H1 (cell line): ENCODE measurements around the gene NCLN.

ENCODE experiments used
- ATF2 ChIP-seq: IDR thresholded peaks from 2 replicates; pipeline ENCODE4 v1.6.1; 2012; ENCODE audit warnings: low read length, inconsistent platforms
- ATF3 ChIP-seq: IDR thresholded peaks from 2 replicates; pipeline ENCODE4 v1.6.1; 2011; ENCODE audit warnings: low read depth, mild to moderate bottlenecking, low read length; ENCODE audit not compliant: insufficient read depth
- CTCF ChIP-seq, 3 experiments: IDR thresholded peaks; 1 replicate in 2 of 3; 2 replicates in 1 of 3; pipeline versions ENCODE4 v1.5.1 to v1.6.1; 2011; ENCODE audit warnings: low read length in 3 of 3, mild to moderate bottlenecking in 3 of 3, inconsistent platforms in 2 of 3, low read depth in 1 of 3, moderate library complexity in 1 of 3; ENCODE audit not compliant: insufficient read depth in 1 of 3; ENCODE audit errors: control extremely low read depth in 1 of 3
- HDAC2 ChIP-seq, 2 experiments: fragments of 300-600 bp in 1 of 2; sonication (generic) in 1 of 2; IDR thresholded peaks; 2 replicates each; pipeline ENCODE4 v1.6.1; 2011 to 2012; ENCODE audit warnings: low read depth in 2 of 2, low read length in 2 of 2, mild to moderate bottlenecking in 2 of 2, moderate library complexity in 2 of 2, borderline replicate concordance in 1 of 2, inconsistent platforms in 1 of 2
- RAD21 ChIP-seq, 2 experiments: IDR thresholded peaks in 1 of 2; conservative IDR thresholded peaks in 1 of 2; 2 replicates each; pipeline ENCODE4 v1.6.1; 2011; ENCODE audit warnings: low read depth in 2 of 2, low read length in 2 of 2, improper control_type of control experiment in 1 of 2, inconsistent platforms in 1 of 2, mild to moderate bottlenecking in 1 of 2, moderate library complexity in 1 of 2
- SIX5 ChIP-seq: IDR thresholded peaks from 2 replicates; pipeline ENCODE4 v1.6.1; 2011; ENCODE audit warnings: mild to moderate bottlenecking, low read depth, low read length

DNA sequence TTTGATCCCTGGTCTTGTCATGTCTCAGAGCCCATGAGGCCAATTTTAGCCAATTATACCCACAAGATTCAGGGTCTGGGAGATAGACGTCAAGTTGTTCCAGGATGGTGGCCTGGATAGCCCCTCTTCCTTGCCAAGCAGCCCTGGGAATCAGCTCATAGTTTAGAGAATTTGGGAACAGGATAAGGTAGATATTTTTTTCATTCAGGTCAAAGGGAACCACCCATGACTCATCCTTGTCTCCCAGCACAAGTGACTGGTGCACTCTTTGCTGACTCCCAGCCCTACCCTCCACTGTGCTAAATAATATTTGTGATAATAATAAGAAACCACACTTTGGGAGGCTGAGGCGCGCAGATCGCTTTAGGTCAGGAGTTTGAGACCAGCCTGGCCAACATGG, 24.3 kb upstream of the NCLN start:
- TF ChIP-seq SIX5: no peak
- no peak for TF ChIP-seq CTCF (IDR thresholded peaks at IDR 0.05; ENCODE audit: control extremely low read depth in 1 of 3, insufficient read depth in 1 of 3, low read depth in 1 of 3, low read length in 3 of 3)
- TF ChIP-seq ATF3: no peak
- no peak for TF ChIP-seq RAD21 (IDR thresholded peaks at IDR 0.05 in 1 of 2, conservative IDR thresholded peaks at IDR 0.05 in 1 of 2; ENCODE audit: low read depth in 2 of 2, low read length in 2 of 2)
- no peak for TF ChIP-seq HDAC2 (IDR thresholded peaks at IDR 0.05; ENCODE audit: borderline replicate concordance in 1 of 2, low read depth in 2 of 2, low read length in 2 of 2)
- no peak for TF ChIP-seq ATF2
